Measurements from ENCODE around the gene ZHX3.

DNA sequence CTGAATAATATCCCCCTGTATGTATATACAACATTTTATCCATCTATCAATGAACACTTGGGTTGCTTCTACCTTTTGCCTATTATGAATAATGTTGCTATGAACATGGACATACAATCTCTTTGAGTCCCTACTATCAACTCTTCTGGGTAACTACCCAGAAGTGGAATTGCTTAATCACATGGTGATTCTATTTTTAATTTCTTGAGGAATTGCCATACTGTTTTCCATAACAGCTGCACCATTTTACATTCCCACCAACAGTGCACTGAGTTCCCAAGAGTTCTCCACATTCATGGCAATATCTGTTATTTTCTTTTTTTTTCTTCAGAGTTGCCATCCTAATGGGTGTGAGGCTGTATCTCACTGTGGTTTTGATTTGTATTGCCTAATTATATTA is 88.3 kb downstream of the ZHX3 start:
- TF ChIP-seq, protein P1, sequence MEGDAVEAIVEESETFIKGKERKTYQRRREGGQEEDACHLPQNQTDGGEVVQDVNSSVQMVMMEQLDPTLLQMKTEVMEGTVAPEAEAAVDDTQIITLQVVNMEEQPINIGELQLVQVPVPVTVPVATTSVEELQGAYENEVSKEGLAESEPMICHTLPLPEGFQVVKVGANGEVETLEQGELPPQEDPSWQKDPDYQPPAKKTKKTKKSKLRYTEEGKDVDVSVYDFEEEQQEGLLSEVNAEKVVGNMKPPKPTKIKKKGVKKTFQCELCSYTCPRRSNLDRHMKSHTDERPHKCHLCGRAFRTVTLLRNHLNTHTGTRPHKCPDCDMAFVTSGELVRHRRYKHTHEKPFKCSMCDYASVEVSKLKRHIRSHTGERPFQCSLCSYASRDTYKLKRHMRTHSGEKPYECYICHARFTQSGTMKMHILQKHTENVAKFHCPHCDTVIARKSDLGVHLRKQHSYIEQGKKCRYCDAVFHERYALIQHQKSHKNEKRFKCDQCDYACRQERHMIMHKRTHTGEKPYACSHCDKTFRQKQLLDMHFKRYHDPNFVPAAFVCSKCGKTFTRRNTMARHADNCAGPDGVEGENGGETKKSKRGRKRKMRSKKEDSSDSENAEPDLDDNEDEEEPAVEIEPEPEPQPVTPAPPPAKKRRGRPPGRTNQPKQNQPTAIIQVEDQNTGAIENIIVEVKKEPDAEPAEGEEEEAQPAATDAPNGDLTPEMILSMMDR (conservative IDR thresholded peaks at IDR 0.05; ENCODE audit: low read length), result no peak
- no peak for TF ChIP-seq EZH2phosphoT487 (IDR thresholded peaks at IDR 0.05; ENCODE audit: borderline replicate concordance)
